ENCODE measurements around the gene GATAD1.
"Not testable (repeated sequence)": the region's sequence is repeated elsewhere in the genome, so short reads cannot be mapped to it uniquely, and the experiment has no call there.

Gene GATAD1

GRCh38 chr7:92447345-92448204 is at the start of gene GATAD1:
GATAD1 (plus strand) TSS chr7:92447482; CDS start chr7:92447730, 248 bp downstream.
- peak; percentile 84 for DNase-seq

GRCh38 chr7:92397542-92397941 is 49.7 kb upstream of the GATAD1 start:
- DNase-seq, result no peak

GRCh38 chr7:92400013-92400412 is 47.3 kb upstream of the GATAD1 start:
- DNase-seq, result no peak

- DNase-seq, result no peak
Measured at GRCh38 chr7:92402920-92403759, 44.1 kb upstream of the GATAD1 start.

GRCh38 chr7:92403760-92404074 is 43.6 kb upstream of the GATAD1 start:
- DNase-seq, result no peak

GRCh38 chr7:92404170-92404614 is 43.1 kb upstream of the GATAD1 start:
- DNase-seq, result no peak

- DNase-seq, result no peak
Measured at GRCh38 chr7:92409357-92409756, 37.9 kb upstream of the GATAD1 start.

- DNase-seq, result not testable (repeated sequence)
Measured at GRCh38 chr7:92410162-92410561, 37.1 kb upstream of the GATAD1 start.

- no peak for DNase-seq
Measured at GRCh38 chr7:92412745-92413144, 34.5 kb upstream of the GATAD1 start.

GRCh38 chr7:92413550-92413949 is 33.7 kb upstream of the GATAD1 start:
- no peak for DNase-seq

GRCh38 chr7:92415225-92415624 is 32.1 kb upstream of the GATAD1 start:
- no peak for DNase-seq

GRCh38 chr7:92417913-92418312 is 29.4 kb upstream of the GATAD1 start:
- DNase-seq, result no peak

- DNase-seq, result no peak
Measured at GRCh38 chr7:92421676-92422435, 25.4 kb upstream of the GATAD1 start.

GRCh38 chr7:92422926-92423325 is 24.4 kb upstream of the GATAD1 start:
- no peak for DNase-seq

GRCh38 chr7:92423710-92424131 is 23.6 kb upstream of the GATAD1 start:
- no peak for DNase-seq

GRCh38 chr7:92425311-92425947 is 21.9 kb upstream of the GATAD1 start:
- DNase-seq, result no peak

GRCh38 chr7:92427193-92427592 is 20.1 kb upstream of the GATAD1 start:
- no peak for DNase-seq

GRCh38 chr7:92432299-92432946 is 14.9 kb upstream of the GATAD1 start:
- DNase-seq, result no peak

GRCh38 chr7:92433019-92433418 is 14.3 kb upstream of the GATAD1 start:
- DNase-seq, result no peak

- DNase-seq, result no peak
Measured at GRCh38 chr7:92435542-92435941, 11.7 kb upstream of the GATAD1 start.

- no peak for DNase-seq
Measured at GRCh38 chr7:92436612-92437445, 10.5 kb upstream of the GATAD1 start.

Data from CD4-positive, alpha-beta T cell treated with Interleukin-15 for 1 hour (primary cell).